ENCODE measurements around the gene COL4A2. TPM values are rescaled to one million over a fixed set of nuclear protein-coding genes. Genes with fewer than 3 reads are reported as not detected.

Gene COL4A2
- total RNA-seq, 1 donor from 2014 or later: 1,556 TPM

GRCh38 chr13:110480161-110480560 is 173.1 kb downstream of the COL4A2 start:
- TF ChIP-seq CTCF (IDR thresholded peaks at IDR 0.05; ENCODE audit: unreplicated experiment): no peak
- H3K36me3 Mint-ChIP-seq (ENCODE audit: low read depth, unreplicated experiment): peaks cover 71% of the 10 kb centered on the region
- peaks cover 26% of the 10 kb centered on the region for H3K27me3 Mint-ChIP-seq (ENCODE audit: unreplicated experiment)
- no peak for DNase-seq (ENCODE audit: low spot score)
- peak overlapping the region; percentile 48 for H3K27ac Mint-ChIP-seq (ENCODE audit: unreplicated experiment)
- peak overlapping the region; percentile 44 for H3K4me3 Mint-ChIP-seq (ENCODE audit: unreplicated experiment)
- H3K4me1 Mint-ChIP-seq (ENCODE audit: unreplicated experiment): peaks cover 9% of the 10 kb centered on the region
- H3K9me3 Mint-ChIP-seq (ENCODE audit: unreplicated experiment): no peaks in the 10 kb centered on the region

- Mint-ChIP-seq H3K27me3 (ENCODE audit: unreplicated experiment) (peaks cover 24% of the 10 kb centered on the region), H3K9me3 (ENCODE audit: unreplicated experiment) (no peaks in the 10 kb centered on the region), H3K4me1 (ENCODE audit: unreplicated experiment) (peaks cover 4% of the 10 kb centered on the region), H3K4me3 (ENCODE audit: unreplicated experiment) (peak overlapping the region; percentile 35), H3K36me3 (ENCODE audit: low read depth, unreplicated experiment) (peaks cover 63% of the 10 kb centered on the region), H3K27ac (ENCODE audit: unreplicated experiment) (peak overlapping the region; percentile 19)
- DNase-seq (ENCODE audit: low spot score): no peak
- TF ChIP-seq CTCF (IDR thresholded peaks at IDR 0.05; ENCODE audit: unreplicated experiment): no peak
These were observed 176.4 kb downstream of the COL4A2 start for GRCh38 chr13:110483386-110483968.

- Mint-ChIP-seq H3K36me3 (ENCODE audit: low read depth, unreplicated experiment) (peaks cover 65% of the 10 kb centered on the region), H3K9me3 (ENCODE audit: unreplicated experiment) (no peaks in the 10 kb centered on the region), H3K27ac (ENCODE audit: unreplicated experiment) (no peak overlapping the region), H3K4me3 (ENCODE audit: unreplicated experiment) (peak overlapping the region; percentile 42), H3K27me3 (ENCODE audit: unreplicated experiment) (peaks cover 22% of the 10 kb centered on the region), H3K4me1 (ENCODE audit: unreplicated experiment) (peaks cover 4% of the 10 kb centered on the region)
- DNase-seq (ENCODE audit: low spot score): no peak
- TF ChIP-seq CTCF (IDR thresholded peaks at IDR 0.05; ENCODE audit: unreplicated experiment): no peak
These were observed 177.4 kb downstream of the COL4A2 start for GRCh38 chr13:110484290-110485048.

DNA sequence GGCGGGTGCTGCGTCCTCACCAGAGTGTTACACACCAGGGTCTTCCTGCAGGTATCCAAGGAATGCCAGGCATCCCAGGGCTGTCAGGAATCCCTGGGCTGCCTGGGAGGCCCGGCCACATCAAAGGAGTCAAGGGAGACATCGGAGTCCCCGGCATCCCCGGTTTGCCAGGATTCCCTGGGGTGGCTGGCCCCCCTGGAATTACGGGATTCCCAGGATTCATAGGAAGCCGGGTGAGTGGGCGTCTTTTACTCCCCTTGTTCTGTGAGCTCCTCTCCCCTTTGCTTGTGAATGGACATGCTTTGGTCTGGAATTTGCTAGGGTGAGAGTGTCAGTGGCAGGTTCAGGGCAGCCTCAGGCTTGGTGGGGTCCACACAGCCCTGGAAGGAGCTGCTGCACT is 178.5 kb downstream of the COL4A2 start:
- Mint-ChIP-seq H3K4me3 (ENCODE audit: unreplicated experiment) (no peak overlapping the region), H3K4me1 (ENCODE audit: unreplicated experiment) (peaks cover 6% of the 10 kb centered on the region), H3K9me3 (ENCODE audit: unreplicated experiment) (no peaks in the 10 kb centered on the region), H3K27ac (ENCODE audit: unreplicated experiment) (no peak overlapping the region), H3K27me3 (ENCODE audit: unreplicated experiment) (peaks cover 21% of the 10 kb centered on the region), H3K36me3 (ENCODE audit: low read depth, unreplicated experiment) (peaks cover 70% of the 10 kb centered on the region)
- DNase-seq (ENCODE audit: low spot score): no peak
- TF ChIP-seq CTCF (IDR thresholded peaks at IDR 0.05; ENCODE audit: unreplicated experiment): no peak
